T-helper 1 cell treated with Interleukin-12 subunit alpha and Interleukin-12 subunit beta and Interleukin-4 antibody, amounts not matched to agents 30 ng/mL and 1 ng/mL, for 36 hours (primary cell): ENCODE measurements around the gene SEC22C. TPM values are rescaled to one million over a fixed set of nuclear protein-coding genes. Genes with fewer than 3 reads are reported as not detected.
"Not testable (repeated sequence)": the region's sequence is repeated elsewhere in the genome, so short reads cannot be mapped to it uniquely, and the experiment has no call there.

Experiments used
- intact Hi-C: fragments of 100-400 bp; cut with micrococcal nuclease; formaldehyde crosslinking; loops from one replicate; pipeline ENCODE4 v1.15.1; 2024
- total RNA-seq: library from RNA; stranded (reverse); gene quantifications from 2 replicates; pipeline ENCODE4 v1.2.3, GENCODE V29; 2022

The SEC22C gene
- total RNA-seq: 49.2 and 52.4 TPM in 2 replicates

DNA sequence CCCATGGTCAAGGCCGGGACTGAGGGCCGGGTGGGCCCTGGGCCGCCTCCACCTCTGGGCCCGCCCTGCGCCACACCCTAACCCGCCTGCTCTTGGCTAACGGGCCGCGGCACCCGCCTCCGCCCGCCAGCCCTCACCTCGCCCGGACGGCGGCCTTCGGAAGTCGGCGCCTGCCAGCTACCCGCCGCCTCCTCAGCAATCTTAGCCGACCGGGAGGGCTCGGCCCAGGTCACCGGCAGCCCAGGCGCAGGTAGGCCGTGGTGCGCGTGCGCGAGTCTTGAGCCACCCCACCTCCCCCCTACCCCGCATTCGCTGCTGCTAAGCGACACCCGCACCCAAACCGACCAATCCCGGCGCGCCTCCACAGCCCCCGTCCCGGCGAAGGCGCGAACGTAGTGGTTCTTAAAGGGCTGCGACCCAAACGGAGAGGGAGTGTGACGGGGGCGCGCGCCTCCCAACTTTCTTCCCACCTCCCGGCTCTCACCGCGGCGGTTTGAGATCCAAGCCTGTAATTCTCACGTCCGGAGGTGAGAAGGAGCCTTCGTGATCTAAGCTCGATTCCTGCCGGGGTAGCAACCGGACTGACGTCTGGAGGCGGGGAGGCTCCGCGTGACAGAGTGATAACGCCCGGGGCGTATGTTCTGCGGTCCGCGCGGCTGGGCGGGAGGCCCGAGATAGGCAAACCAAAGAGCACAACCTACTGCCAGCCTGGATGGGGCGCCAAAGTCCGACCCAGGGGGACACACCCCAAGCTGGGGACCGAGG, at the start of gene SEC22C:
TSS of gene SEC22C (minus strand) at position 259 of the 765 bp plus-strand sequence. CDS start 12,921 bp downstream, outside the sequence.
- intact Hi-C loops: loop anchor here (1.0 to 5.0 kb wide), 10 partner anchors 8 to 620 kb away; partner anchors contain the start of genes CCDC13, HIGD1A, NKTR and SS18L2

DNA sequence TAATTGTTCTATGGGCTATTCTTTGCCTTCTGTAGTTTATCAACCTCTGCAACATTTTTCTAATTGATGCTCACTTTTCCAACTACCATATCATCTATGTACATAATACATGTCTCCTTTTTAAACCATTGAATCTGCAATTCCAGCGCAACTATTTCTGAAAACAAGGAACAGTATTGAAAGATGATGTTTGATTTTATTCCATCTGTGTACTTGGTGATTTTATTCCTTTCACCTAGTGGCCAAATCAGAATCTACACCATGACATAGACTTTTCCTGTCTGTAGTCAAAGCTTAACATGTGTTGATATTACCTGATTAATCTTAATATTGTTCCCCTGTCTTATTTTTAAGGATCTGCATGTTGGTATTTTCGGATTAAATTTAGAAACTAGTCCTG, 31.7 kb upstream of the SEC22C start:
- intact Hi-C loops: loop anchor here (1.0 kb wide), 1 partner anchor 12 kb away; no protein-coding TSS in a partner anchor

DNA sequence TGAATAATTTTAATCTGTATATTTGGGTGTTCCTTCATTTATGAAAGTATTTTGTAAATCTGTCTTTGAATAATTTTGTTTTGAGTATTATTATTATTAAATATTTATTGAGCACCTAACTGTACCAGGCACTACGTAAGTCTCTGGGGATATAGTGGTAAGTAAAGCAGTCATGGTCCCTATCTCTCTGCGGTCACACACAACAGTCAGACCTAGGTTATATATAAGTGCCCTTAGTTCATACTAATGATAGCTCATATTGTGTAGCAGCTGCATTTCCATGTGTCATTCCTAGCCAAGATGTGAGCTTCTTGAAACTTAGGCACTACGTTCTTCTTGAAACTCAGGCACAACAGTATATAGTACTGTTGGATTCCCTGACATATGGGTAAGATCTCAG, 31.2 kb upstream of the SEC22C start:
- intact Hi-C loops: loop anchor here (1.0 kb wide), 1 partner anchor 12 kb away; no protein-coding TSS in a partner anchor

- intact Hi-C loops: no loop called here
These were observed 30.4 kb upstream of the SEC22C start for GRCh38 chr3:42612217-42612616.

- intact Hi-C loops: no loop called here
These were observed 29.2 kb upstream of the SEC22C start for GRCh38 chr3:42610976-42611375.

DNA sequence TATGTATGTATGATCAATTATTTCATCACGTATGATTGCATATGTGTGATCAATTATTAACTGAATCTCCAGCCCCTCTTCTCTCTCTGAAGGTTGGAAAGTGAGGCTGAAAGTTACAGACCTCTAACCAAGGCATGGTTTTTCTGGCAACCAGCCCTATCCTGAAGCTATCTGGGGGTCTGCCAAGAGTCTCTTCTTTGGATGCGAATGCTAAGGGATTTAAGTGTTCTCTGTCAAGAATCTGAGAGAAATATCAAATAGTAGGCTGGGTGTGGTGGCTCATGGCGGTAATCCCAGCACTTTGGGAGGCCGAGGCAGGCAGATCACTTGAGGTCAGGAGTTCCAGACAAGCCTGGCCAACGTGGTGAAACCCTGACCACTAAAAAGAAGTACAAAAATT, 26.8 kb upstream of the SEC22C start:
- intact Hi-C loops: loop anchor here (2.0 to 10.0 kb wide), 2 partner anchors 14 to 1404 kb away; no protein-coding TSS in a partner anchor

- intact Hi-C loops: loop anchor here (10.0 kb wide), 1 partner anchor 1401 kb away; no protein-coding TSS in a partner anchor
These were observed 23.9 kb upstream of the SEC22C start for GRCh38 chr3:42605546-42606173.

DNA sequence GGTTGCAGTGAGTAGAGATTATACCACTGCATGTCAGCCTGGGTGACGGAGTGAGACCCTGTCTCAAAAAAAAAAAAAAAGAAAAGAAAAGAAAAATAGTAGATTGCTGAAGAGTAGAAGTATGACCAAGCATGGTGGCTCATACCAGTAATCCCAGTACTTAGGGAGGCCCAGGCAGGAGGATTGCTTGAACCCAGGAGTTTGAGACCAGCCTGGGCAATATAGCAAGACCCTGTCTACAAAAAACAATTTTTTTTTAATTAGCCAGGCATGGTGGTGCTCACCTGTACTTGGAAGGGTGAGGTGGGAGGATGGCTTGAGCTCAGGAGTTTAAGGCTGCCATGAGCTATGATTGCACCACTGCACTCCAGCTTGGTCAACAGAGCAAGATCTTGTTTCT, 21.2 kb upstream of the SEC22C start:
- intact Hi-C loops: loop anchor here (5.0 to 10.0 kb wide), 4 partner anchors 504 to 1734 kb away; partner anchors contain the start of genes POMGNT2, SNRK and TCAIM

DNA sequence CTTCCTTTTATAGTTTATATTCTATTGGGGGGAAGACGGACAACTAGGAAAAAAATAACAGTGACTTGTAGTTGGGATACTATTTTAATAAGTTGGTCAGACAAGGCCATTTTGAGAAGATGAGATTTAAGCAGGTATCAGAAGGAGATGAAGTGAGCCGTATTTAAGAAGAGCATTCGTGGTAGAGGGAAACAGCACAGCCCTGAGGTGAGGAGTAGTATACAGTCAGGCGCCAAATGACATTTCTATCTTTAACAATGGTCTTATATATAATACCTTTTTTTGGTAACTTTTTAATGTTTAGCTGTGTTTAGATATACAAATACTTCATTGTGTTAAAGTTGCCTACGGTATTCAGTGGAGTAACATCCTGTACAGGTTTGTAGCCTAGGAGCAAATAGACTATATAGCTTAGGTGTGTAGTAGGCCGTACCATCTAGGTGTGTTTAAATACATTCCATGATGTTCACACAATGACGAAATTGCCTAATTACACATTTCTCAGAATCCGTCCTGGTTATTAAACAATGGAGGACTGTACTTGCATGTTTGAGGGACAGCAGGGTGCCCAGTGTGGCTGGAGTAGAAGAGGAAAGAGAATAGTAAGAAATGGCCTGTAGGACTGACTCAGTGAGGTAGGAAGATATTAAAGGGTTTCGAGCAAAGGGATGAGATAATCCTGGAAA, 20.3 kb upstream of the SEC22C start:
- intact Hi-C loops: loop anchor here (1.0 to 10.0 kb wide), 5 partner anchors 11 to 1735 kb away; partner anchors contain the start of genes POMGNT2, SNRK and TCAIM

DNA sequence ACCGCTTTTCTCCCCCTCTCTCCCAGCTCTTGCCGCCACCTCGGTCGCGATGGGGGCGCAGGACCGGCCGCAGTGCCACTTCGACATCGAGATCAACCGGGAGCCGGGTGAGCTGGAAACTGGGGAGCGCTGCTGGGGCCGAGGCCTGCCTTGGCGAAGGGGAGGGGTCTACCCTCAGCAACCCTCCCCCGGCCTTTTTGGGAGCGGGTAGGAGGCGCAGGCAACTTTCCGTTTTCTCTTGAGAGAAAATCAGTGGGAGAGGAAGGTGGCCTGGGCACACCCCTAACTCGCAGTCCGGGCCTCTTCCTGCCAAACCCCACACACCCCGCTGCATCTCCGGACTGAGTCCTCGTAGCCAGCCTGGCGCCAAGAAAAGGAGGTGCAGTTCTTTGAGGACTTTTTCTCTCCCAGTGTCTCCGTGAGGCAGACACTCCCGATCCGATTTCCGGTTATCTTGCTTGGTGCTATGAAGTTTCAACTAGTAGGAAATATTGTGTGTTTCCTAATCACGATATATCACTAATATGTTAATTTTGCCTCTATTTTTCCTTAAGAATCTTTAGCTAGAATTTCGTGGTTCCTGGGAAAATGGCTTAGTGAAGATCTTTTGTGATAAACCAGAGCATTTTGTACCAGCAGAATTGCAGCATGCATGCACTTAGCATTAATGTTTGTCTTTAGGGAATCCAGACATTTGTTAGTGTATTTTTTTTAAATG, 19.4 kb upstream of the SEC22C start:
- intact Hi-C loops: loop anchor here (1.0 to 10.0 kb wide), 14 partner anchors 11 to 1736 kb away; partner anchors contain the start of genes ANO10, CCDC13, HIGD1A and POMGNT2

DNA sequence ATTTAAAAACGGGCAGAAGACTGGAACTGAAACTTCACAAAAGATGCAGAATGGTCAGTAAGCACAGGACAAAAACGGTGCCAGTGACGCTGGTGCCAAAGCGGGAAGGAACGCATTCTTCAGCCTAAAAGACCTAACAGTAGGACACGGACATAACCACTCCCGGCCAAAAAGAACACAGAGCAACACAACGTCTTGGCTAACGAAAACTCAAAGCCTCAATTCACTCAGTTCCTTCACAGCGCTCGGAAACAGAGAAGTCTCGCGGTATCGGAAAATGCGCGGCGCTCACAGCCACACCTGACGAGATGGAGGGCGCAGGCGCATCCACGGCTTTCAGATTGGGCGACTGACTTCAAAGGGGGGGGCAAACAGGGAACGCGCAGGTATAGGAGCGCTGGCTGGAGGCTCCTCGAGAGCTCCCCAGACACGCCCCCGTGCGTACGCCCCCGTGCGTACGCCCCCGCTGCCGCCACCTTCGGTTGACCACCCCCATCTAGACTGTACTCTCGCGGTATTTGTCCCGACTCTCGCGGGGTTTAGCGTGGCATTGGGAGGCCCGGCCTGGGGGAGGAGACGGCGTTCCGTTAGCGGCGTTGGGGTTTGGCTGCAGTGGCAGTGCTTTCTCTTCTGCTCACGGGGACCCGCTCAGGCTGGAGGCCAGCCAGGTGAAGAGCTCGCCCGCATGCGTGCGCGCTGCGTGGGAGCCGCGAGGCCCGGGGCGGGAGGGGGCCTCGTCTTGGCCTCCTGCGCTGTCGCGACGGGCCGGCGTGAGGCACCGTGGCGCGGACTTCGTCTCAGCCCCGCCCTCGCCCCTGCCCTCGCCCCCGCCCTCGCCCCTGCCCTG, 18.6 kb upstream of the SEC22C start, which contains the start of gene NKTR:
TSS of gene NKTR (plus strand) at position 576 of the 847 bp plus-strand sequence. CDS start 321 bp downstream, outside the sequence.
- intact Hi-C loops: loop anchor here (1.0 to 10.0 kb wide), 13 partner anchors 10 to 1737 kb away; partner anchors contain the start of genes ANO10, CCDC13, HIGD1A and POMGNT2

GRCh38 chr3:42597098-42597497, 15.3 kb upstream of the SEC22C start:
- intact Hi-C loops: not testable (repeated sequence)

- intact Hi-C loops: no loop called here
These were observed 13.9 kb upstream of the SEC22C start for GRCh38 chr3:42595682-42596081.

GRCh38 chr3:42593635-42594034, 11.9 kb upstream of the SEC22C start:
- intact Hi-C loops: loop anchor here (5.0 kb wide), 1 partner anchor 1099 kb away; the partner anchor contains the start of gene ABHD5

- intact Hi-C loops: loop anchor here (5.0 kb wide), 1 partner anchor 1100 kb away; the partner anchor contains the start of gene ABHD5
These were observed 10.0 kb upstream of the SEC22C start for GRCh38 chr3:42591811-42592210.

GRCh38 chr3:42590989-42591756, 9.4 kb upstream of the SEC22C start:
- intact Hi-C loops: loop anchor here (1.0 to 5.0 kb wide), 6 partner anchors 9 to 1101 kb away; partner anchors contain the start of genes ABHD5, NKTR and VIPR1

DNA sequence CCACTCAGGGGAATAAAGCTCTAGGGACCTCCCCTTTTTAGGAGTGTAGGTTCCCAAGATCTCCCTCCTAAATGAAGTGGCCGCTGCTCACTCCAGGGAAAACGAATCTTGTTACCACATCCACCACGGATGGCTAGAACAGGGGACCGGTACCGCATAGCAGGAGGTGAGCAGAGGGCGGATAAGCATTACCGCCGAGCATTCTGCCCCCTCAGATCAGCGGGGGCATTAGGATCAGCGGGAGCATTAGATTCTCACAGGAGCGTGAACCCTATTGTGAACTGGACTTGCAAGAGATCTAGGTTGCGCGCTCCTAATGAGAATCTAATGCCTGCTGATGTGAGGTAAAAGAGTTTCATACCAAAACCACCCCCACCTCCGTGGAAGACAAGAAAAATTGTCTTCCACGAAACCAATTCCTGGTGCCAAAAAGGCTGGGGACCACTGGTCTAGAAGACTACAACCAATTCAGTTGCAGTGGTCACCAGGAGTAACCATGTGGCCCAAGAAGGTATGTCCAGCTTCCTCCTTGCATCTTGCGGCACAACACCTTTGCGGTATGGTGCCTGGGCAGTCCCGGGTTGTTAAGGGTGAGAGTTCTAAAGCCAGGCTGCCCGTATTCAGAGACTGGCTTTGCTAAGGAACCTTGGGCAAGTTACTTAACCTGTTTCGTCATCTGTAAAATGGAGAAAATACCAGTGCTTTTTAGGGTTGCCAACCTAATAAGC, 7.8 kb upstream of the SEC22C start:
- intact Hi-C loops: loop anchor here (1.0 to 5.0 kb wide), 6 partner anchors 7 to 1103 kb away; partner anchors contain the start of genes ABHD5, NKTR and VIPR1

DNA sequence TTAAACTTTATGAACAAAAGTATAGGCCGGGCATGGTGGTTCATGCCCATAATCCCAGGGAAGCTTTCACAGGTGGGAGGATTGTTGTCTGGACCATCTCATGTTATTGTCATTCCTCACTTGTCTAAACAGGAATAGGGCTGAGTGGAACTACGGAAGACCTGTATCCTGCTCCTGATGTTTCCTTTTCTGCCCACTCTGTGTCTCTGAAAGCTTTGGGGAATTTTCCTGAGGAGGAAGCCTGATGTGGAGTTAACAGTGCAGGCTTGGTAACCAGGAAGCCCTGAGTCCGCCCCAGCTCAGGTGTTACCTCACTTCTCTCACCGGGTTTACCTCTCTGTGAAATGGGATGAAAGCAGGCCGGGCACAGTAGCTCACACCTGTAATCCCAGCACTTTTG, 6.9 kb upstream of the SEC22C start:
- intact Hi-C loops: no loop called here
